Activated T-cell treated with anti-CD3 and anti-CD28 coated beads, Interleukin-2, amount 50 U/mL, for 72 hours (primary cell): ENCODE data around the gene HSPH1. TPM values are rescaled to one million over a fixed set of nuclear protein-coding genes. Genes with fewer than 3 reads are reported as not detected.

Source experiments
- ATAC-seq, 2 donors: fragments of 150-1000 bp; cut with Tn5 transposase; replicated peaks in 1 of 2; 2 replicates each; pipeline ENCODE4 v1.10.0; 2021; ENCODE audit warnings: moderate library complexity in 2 of 2, mild to moderate bottlenecking in 1 of 2
- DNase-seq, 2 donors: peaks; one replicate each; pipeline ENCODE4 v3.0.0; 2021 to 2022; ENCODE audit warnings: mixed read lengths in 1 of 2
- H3K27ac Mint-ChIP-seq: one replicate; pipeline ENCODE4 v1.8.0; 2022; ENCODE audit warnings: mild to moderate bottlenecking, moderate library complexity, mixed read lengths
- H3K27me3 Mint-ChIP-seq: one replicate; pipeline ENCODE4 v1.8.0; 2022; ENCODE audit warnings: low read depth, mixed read lengths
- H3K36me3 Mint-ChIP-seq, 2 donors: one replicate each; pipeline ENCODE4 v1.8.0; 2022; ENCODE audit warnings: mixed read lengths in 2 of 2, mild to moderate bottlenecking in 1 of 2; ENCODE audit not compliant: insufficient read depth in 2 of 2
- H3K4me1 Mint-ChIP-seq: one replicate; pipeline ENCODE4 v1.8.0; 2022; ENCODE audit warnings: low read depth, mixed read lengths
- H3K4me3 Mint-ChIP-seq, 2 donors: one replicate each; pipeline ENCODE4 v1.8.0; 2022; ENCODE audit warnings: mild to moderate bottlenecking in 2 of 2, mixed read lengths in 2 of 2, moderate library complexity in 2 of 2
- H3K9me3 Mint-ChIP-seq, 2 donors: one replicate each; pipeline ENCODE4 v1.8.0; 2022; ENCODE audit warnings: mixed read lengths in 2 of 2
- total RNA-seq, 2 donors: library from RNA; stranded (reverse); gene quantifications; one replicate each; pipeline ENCODE4 v1.2.3, GENCODE V29; 2022

HSPH1 gene
- 10 to 100 TPM; 86.3 to 89.5 TPM for total RNA-seq

DNA sequence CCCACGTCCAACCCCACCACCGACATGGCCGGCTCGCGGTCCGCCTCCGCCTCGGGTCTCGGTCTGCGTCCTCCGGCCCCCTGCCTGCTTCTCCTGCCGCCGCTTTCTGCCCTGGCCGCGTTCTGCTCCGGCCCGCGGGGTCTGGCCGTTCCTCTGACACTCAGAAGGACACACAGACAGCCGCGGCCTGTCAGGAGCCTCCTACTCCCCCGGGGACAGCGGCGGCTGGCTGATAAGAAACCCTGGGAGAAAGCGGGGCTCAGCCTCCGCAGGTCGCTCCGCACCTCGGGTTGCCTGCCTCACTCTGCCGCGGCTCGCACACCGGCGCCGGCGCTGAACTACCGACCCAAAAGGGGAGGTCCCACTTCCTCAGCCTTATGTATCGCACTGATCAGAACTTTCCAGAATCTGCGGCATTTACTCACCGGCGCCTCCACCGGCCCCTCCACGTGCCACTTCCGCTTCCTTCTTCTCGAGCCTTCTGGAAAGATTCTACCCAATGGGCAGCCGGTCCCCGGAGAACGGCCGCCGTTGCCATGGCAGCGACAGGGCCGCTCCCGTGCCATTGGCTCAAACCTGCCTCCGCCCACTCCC is at the start of gene HSPH1:
Gene HSPH1, minus strand, starts transcription at position 348 of the 594 bp plus-strand sequence. Its CDS starts 322 bp downstream, at position 26.
- peak; percentile 98 to 99 for DNase-seq
- peaks cover 50% of the 10 kb centered on the region for H3K4me1 Mint-ChIP-seq
- H3K9me3 Mint-ChIP-seq: no peaks in the 10 kb centered on the region
- ATAC-seq: peak; percentile 82 to 83
- H3K36me3 Mint-ChIP-seq: peaks cover 7 to 10% of the 10 kb centered on the region in 2 donors
- peak within 1 kb of the TSS; percentile 97 to 100 for H3K4me3 Mint-ChIP-seq
- H3K27ac Mint-ChIP-seq: peak within 1 kb of the TSS; percentile 100
- no peaks in the 10 kb centered on the region for H3K27me3 Mint-ChIP-seq

DNA sequence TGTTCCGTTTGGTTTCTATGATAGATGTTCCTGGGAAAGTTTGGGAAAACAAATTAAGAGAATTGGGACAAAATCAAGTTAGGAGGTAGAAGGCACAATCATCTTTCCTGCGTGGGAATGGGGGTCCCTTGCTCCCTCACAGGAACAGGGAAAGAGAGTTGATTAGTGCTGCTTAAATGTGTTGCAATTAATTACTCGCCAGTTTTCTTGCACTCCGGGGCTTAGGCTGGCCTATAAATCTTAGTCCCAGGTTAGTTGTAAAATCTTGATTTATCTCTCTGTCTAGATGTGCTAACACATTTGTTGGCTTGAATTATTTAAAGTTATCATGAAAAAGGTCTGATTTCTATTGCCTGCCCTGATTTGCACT is 48.1 kb upstream of the HSPH1 start:
- no peaks in the 10 kb centered on the region for H3K36me3 Mint-ChIP-seq
- H3K4me1 Mint-ChIP-seq: peaks cover 23% of the 10 kb centered on the region
- ATAC-seq (no peak), DNase-seq (no peak)
- no peak overlapping the region for H3K27ac Mint-ChIP-seq
- no peaks in the 10 kb centered on the region for H3K9me3 Mint-ChIP-seq
- no peak overlapping the region for H3K4me3 Mint-ChIP-seq
- H3K27me3 Mint-ChIP-seq: no peaks in the 10 kb centered on the region

DNA sequence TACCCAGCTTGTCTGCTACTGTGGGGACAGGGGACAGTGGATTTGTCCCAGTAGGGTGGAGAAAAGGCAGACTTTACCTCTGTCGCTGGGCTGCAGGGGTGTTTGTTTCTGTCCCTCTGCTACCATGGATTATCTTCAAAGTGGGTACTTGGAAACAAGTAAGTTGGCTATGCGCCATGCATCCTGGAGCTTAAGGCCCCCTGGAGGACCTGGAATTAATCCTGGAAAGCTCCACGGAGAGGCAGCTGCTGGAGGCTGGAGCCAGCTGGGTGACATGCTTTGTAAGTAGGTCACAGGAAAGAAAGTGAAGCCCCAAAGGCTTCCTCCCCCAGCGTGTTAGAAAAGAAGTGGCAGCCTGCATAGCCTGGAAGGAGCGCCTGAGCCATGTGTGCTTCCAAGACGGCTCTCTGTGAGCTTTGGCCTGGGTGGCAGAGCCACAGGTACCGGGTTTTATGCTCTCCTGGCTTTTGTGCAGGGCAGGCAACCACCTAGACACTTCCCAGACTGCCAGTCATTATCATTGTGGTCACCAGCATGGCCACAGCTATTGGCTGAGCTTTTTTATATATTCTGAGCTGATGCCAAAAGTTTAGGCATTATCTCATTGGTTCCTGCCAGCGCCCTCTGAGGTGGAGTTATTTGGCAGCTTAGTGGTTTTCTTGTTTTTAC is 47.6 kb upstream of the HSPH1 start:
- no peak overlapping the region for H3K4me3 Mint-ChIP-seq
- peaks cover 23% of the 10 kb centered on the region for H3K4me1 Mint-ChIP-seq

DNA sequence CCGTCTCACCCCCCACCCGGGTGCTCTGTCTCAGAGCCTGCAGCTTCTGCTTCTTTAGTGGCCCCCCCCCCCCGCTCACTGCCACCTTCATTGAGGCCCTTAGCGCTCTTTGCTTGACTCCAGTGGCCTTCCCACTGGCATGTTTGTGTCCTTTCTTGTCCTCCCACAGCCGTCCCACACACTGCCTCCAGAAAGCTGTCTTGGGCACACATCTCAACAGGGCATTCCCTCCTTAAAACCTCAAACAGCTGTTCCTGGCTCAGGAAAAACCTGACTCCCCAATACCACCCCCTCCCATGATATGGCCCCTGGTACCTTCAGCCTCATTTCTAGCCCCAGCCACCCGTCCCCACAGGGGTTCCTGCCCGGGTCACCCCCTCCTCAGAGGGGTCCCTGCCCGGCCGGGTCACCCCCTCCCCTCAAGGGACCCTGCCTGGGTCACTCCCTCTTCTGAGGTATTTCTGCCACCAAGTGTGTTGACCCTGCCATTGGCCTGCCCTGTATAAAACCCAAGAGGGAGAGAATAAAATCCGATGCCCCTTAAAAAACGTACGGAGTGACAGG is 46.9 kb upstream of the HSPH1 start:
- no peak overlapping the region for H3K4me3 Mint-ChIP-seq

More for the DNA sequence above, 47.6 kb upstream of the HSPH1 start:
- Mint-ChIP-seq H3K9me3 (no peaks in the 10 kb centered on the region), H3K36me3 (no peaks in the 10 kb centered on the region), H3K27ac (no peak overlapping the region), H3K27me3 (no peaks in the 10 kb centered on the region)
- DNase-seq (no peak), ATAC-seq (peak in 1 of 2 donors; percentile 32)

DNA sequence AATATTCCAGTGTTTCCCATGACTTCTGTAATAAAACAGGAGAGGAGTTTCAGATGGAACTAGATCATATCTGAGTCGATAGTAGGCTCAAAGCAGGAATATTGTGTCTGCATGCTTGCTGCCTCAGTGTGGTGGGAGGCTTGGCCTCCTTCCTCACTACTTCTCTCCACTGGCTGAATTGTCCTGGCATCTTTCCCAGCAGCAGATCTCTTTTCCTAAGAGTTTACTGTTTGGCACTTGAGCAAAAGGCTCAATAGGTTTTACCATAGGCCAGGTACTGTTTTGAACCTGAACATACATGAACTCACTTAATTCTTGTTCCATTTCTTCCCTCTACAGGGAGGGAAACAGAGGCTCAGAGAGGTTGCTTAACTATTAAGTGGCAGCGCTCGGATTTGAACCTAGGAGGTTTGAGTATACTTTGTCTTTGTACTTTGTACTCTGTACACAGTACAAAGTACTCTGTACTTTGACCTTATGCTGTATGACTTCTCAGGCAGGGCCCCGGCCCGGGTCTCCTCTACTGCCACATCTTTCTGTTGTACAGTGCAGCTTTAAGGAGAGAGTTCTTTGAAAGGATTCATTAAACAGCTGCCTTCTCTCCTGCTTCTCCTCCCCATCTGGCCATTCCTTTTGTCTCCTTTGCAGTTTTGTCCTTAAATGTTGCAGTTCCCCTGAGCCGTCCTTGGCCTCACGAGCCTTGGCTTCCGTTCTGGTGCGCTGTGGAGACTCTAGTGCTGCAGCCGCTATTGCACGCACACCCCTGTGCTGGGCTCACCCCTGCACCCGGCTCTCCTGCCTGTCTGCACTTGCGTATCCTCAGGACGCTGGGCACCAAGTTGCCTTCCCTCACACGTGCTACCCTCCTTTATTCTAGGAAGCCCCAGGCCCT is 46.2 kb upstream of the HSPH1 start:
- Mint-ChIP-seq H3K27ac (no peak overlapping the region), H3K4me1 (peaks cover 20% of the 10 kb centered on the region), H3K9me3 (no peaks in the 10 kb centered on the region), H3K27me3 (no peaks in the 10 kb centered on the region), H3K4me3 (no peak overlapping the region), H3K36me3 (no peaks in the 10 kb centered on the region)
- DNase-seq: no peak
- ATAC-seq: no peak

More for the DNA sequence above, 46.9 kb upstream of the HSPH1 start:
- no peaks in the 10 kb centered on the region for H3K9me3 Mint-ChIP-seq
- peaks cover 23% of the 10 kb centered on the region for H3K4me1 Mint-ChIP-seq
- H3K27me3 Mint-ChIP-seq: no peaks in the 10 kb centered on the region
- H3K36me3 Mint-ChIP-seq: no peaks in the 10 kb centered on the region
- no peak overlapping the region for H3K27ac Mint-ChIP-seq
- DNase-seq: no peak
- ATAC-seq: no peak

DNA sequence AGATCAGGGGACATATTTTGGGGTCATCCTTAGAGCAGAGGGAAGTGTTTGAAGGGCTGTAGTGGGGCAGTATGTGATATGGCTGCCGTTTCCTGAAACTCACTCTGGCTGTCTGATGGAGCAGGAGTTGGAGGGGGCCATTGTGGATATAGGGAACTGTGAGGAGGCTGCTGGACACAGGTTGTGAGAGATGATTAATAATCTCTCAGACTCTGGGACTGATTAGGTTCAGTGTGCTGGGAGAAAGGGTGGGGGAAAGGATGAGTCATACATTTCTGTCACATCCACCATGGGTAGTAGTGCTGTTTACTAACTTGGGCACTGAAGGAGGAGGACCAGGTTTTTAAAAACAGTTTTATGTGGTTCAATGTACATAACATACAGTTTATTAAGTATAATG is 42.9 kb upstream of the HSPH1 start:
- H3K4me3 Mint-ChIP-seq: no peak overlapping the region
- H3K36me3 Mint-ChIP-seq: no peaks in the 10 kb centered on the region
- H3K4me1 Mint-ChIP-seq: peaks cover 34% of the 10 kb centered on the region
- peak overlapping the region; percentile 76 for H3K27ac Mint-ChIP-seq
- no peaks in the 10 kb centered on the region for H3K27me3 Mint-ChIP-seq
- peak in 1 of 2 donors; percentile 18 for ATAC-seq
- no peaks in the 10 kb centered on the region for H3K9me3 Mint-ChIP-seq
- peak; percentile 12 to 13 for DNase-seq

DNA sequence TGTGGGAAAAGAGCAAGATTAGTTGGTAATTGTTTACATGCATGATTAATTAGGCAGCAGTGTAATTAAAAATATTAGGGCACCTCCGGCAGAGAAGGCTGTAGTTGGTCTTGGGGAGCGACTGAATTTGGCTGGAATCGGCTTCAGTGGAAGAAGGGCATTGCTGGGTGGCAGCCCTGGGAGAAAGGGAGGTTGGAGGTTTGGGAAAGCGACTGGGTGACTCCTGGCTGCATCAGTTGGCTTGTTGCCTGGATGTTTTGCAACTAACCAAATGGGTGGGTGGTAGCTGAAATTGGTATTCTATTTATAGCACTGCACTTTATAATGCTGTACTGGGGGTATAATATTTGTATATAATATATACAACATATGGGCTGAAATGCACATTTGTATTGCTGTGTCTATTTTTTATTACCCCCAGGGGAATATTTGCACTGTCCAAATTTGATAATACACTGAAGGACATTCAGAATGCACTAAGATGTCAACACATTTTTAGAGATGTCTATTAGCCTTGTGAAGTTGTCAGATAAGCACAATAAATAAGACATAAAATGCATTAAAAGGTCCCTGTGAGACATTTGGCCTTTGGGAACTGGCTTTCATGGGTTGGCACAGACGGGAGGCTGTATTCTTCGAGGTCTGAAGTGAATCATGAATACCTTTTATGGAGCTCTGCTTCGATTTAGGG is 39.8 kb upstream of the HSPH1 start:
- DNase-seq: no peak
- ATAC-seq: no peak
- peak overlapping the region; percentile 4 for H3K27ac Mint-ChIP-seq
- no peaks in the 10 kb centered on the region for H3K9me3 Mint-ChIP-seq
- H3K4me3 Mint-ChIP-seq: peak overlapping the region; percentile 77 to 80
- H3K27me3 Mint-ChIP-seq: no peaks in the 10 kb centered on the region
- no peaks in the 10 kb centered on the region for H3K36me3 Mint-ChIP-seq
- H3K4me1 Mint-ChIP-seq: peaks cover 38% of the 10 kb centered on the region

DNA sequence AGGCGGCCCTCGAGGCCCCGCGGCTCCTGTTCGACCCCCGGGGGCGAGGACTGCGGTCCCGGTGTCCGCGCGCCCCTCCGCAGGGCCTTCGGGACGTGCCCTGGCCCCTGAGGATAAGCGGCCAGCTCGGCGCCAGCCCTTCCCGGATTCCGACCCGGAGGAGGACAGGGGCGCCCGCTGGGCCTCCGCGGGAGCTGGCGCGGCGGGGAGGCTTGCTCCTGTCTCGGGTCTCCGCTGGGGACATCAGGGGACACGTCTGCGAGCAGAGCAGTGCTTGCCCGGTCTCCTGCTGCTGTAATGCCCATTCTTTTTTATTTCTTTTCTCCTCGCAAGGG is 38.9 kb upstream of the HSPH1 start:
- peak overlapping the region; percentile 4 for H3K27ac Mint-ChIP-seq
- H3K9me3 Mint-ChIP-seq: no peaks in the 10 kb centered on the region
- H3K27me3 Mint-ChIP-seq: no peaks in the 10 kb centered on the region
- no peaks in the 10 kb centered on the region for H3K36me3 Mint-ChIP-seq
- ATAC-seq (peak; percentile 34 to 41), DNase-seq (peak; percentile 57 to 66)
- peak overlapping the region; percentile 77 to 80 for H3K4me3 Mint-ChIP-seq
- H3K4me1 Mint-ChIP-seq: peaks cover 40% of the 10 kb centered on the region

DNA sequence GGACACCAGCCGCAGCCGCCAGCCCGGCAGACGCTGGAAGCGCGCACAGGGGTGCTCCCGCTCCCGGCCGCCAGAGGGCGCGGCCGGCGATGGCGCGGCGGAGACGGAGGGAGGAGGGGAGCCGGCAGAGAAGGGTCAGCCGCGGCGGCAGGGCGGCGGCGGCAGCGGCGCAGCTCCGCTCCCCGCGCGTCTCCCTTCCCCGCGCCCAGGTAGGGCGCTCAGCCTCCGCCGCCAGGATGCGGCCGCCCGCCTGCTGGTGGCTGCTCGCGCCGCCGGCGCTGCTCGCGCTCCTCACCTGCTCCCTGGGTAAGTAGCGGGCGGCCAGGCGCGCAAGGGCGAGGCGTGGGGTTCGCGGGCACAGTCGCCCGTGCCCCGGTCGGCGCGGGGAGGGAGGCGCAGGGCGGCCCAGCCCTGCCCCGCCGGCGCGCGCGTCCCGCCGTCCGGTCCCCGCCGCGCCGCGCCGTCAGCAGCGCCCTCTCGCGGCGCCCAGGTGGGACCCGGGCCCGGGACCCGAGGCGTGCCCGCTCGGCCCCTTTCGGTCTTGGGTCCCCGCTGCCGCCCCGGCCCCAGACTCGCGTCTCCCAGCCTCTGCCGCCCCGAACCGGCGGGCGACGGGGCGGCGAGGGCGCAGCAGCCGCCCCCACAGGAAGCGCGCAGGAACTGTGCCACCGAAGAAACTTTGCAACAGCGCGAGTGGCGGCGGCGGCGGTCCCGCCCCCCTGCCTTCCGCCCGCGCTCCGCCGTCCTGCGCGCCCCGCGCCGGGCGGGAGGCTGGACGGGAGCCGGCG is 38.3 kb upstream of the HSPH1 start, which contains the start of gene B3GLCT:
Gene B3GLCT, plus strand, starts transcription at position 127 of the 788 bp plus-strand sequence. Its CDS starts 110 bp downstream, at position 237.
- H3K4me3 Mint-ChIP-seq: peak within 1 kb of the TSS; percentile 80 to 90
- H3K4me1 Mint-ChIP-seq: peaks cover 39% of the 10 kb centered on the region
- peak; percentile 82 to 92 for DNase-seq
- peak; percentile 80 for ATAC-seq
- H3K27ac Mint-ChIP-seq: peak within 1 kb of the TSS; percentile 44
- H3K9me3 Mint-ChIP-seq: no peaks in the 10 kb centered on the region
- H3K36me3 Mint-ChIP-seq: no peaks in the 10 kb centered on the region
- no peaks in the 10 kb centered on the region for H3K27me3 Mint-ChIP-seq

DNA sequence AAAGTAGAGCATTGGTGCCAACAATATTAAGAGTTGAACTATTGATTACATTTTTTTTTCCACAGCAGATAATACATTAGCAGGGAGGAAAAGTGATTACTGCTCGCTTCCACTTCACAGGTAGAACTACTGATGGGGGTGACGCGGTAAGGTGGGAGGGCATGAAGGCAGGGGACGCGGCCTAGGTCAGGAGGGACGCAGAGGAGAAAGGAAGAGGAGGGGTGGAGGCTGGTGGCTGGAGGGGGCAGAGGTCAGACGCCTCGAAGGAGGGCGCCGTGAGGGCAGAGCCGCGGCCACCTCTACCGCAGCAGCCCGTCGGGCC is 37.8 kb upstream of the HSPH1 start:
- Mint-ChIP-seq H3K36me3 (no peaks in the 10 kb centered on the region), H3K9me3 (no peaks in the 10 kb centered on the region), H3K27me3 (no peaks in the 10 kb centered on the region), H3K4me1 (peaks cover 33% of the 10 kb centered on the region), H3K27ac (peak overlapping the region; percentile 44), H3K4me3 (peak overlapping the region; percentile 78 to 90)
- DNase-seq (no peak), ATAC-seq (peak in 1 of 2 donors; percentile 18)

DNA sequence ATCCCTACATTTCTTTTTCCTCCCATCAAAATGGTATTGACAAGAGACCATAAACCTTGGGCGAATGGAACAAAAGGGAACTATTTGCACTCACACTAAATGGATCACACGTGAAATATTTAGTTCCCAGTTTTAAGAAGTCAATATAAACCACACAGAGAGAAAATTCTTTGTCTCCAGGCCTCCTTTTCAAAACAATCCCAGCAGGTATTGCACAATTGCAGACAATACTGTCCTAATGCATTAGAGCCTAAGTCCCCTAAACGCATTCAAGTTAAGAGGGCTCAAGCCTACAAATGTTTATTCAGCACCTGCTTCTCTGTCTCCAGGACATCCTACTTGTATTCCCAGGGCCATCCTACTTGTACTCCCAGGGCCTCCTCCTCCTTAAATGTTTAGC is 36.8 kb upstream of the HSPH1 start:
- no peaks in the 10 kb centered on the region for H3K36me3 Mint-ChIP-seq
- no peaks in the 10 kb centered on the region for H3K27me3 Mint-ChIP-seq
- H3K27ac Mint-ChIP-seq: no peak overlapping the region
- no peaks in the 10 kb centered on the region for H3K9me3 Mint-ChIP-seq
- no peak for DNase-seq
- no peak for ATAC-seq
- no peak overlapping the region for H3K4me3 Mint-ChIP-seq
- H3K4me1 Mint-ChIP-seq: peaks cover 24% of the 10 kb centered on the region

DNA sequence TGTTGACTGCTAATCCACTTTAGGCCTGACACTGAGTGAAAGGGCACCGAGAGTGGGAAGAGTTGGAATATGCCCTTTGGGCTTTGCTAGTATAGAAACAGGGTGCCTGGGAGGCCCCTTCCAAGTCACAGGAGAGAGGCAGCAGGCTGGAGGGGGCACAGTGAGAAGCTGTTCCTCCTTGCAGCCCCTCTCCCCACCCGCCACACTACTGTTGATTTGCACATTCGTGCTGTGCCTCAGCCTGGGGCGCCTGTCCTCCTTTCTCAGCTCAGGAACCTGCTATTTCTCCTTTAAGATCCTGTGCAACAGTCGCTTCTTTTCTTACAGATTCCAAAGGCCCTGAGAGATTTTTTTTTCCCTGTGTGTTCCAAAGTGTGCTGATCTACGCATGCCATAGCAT is 35.3 kb upstream of the HSPH1 start:
- no peak overlapping the region for H3K4me3 Mint-ChIP-seq
- H3K27ac Mint-ChIP-seq: no peak overlapping the region
- no peaks in the 10 kb centered on the region for H3K27me3 Mint-ChIP-seq
- no peak for DNase-seq
- H3K36me3 Mint-ChIP-seq: no peaks in the 10 kb centered on the region
- peaks cover 19% of the 10 kb centered on the region for H3K4me1 Mint-ChIP-seq
- no peak for ATAC-seq
- peaks cover 0 to 2% of the 10 kb centered on the region in 2 donors for H3K9me3 Mint-ChIP-seq
